ENCODE results near the gene CD96.

DNA sequence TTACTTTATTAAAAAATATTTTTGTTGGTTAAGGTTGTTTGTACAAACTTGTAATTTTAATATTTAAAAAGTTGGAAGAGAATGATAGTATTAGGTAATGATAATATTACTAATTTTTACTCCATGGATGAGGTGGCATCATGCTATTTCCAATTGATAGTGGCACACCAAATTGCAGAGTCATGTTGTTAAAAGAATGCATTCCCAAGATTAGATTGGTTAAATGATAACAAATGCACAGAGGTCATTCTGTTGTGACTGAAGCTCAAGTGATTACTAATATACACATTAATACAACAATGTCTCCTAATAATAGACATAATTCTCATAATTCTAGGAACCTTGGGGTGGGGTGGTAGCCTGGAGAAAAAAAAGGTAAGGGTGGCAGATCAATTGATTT is 126.3 kb downstream of the CD96 start:
- TF ChIP-seq, protein P1, sequence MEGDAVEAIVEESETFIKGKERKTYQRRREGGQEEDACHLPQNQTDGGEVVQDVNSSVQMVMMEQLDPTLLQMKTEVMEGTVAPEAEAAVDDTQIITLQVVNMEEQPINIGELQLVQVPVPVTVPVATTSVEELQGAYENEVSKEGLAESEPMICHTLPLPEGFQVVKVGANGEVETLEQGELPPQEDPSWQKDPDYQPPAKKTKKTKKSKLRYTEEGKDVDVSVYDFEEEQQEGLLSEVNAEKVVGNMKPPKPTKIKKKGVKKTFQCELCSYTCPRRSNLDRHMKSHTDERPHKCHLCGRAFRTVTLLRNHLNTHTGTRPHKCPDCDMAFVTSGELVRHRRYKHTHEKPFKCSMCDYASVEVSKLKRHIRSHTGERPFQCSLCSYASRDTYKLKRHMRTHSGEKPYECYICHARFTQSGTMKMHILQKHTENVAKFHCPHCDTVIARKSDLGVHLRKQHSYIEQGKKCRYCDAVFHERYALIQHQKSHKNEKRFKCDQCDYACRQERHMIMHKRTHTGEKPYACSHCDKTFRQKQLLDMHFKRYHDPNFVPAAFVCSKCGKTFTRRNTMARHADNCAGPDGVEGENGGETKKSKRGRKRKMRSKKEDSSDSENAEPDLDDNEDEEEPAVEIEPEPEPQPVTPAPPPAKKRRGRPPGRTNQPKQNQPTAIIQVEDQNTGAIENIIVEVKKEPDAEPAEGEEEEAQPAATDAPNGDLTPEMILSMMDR (IDR thresholded peaks at IDR 0.05 in 8 of 11, conservative IDR thresholded peaks at IDR 0.05 in 3 of 11) = no peak
- no peak for TF ChIP-seq POLR2A (IDR thresholded peaks at IDR 0.05)
- no peak for TF ChIP-seq POLR2AphosphoS5 (IDR thresholded peaks at IDR 0.05)

All from spleen (tissue), 7 donors.